ENCODE data around the gene TRPM8.

Gene TRPM8

DNA sequence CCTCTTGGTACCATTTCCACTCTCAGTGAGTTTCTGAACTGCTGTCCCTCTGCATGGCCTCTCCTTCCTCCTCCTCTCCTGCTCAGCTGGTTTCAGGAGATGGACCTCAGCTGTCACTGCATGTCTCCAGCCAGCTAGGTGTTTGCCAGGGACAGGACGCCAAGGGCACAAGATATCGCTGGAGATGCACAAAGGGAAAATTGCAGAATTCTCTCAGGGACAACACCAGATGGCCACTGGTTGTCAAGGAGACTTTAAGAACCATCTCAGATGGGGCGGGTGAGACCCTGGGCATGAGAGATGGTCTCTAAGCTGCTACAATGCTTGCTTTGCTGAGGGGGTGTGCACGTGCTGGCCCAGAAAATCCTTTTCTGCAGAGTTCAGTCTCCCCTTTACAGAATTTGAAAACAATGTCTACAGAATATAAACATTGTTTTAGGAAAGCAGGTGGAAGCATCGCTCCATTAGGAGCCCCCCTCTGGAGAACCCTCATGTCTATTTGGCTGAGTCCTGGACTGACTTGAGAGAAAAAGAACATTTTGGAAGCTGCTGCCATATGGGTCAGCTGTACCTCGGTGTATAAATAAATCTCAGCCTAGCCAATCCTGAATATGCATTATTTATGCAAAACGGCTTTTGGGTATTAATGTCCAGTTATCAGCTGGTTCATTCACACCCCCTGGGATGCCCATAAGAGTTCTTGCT lies 75.5 kb downstream of the TRPM8 start:
- no peak overlapping the region for H3K27ac ChIP-seq (ENCODE audit: low read length)
- TF ChIP-seq, protein P1, sequence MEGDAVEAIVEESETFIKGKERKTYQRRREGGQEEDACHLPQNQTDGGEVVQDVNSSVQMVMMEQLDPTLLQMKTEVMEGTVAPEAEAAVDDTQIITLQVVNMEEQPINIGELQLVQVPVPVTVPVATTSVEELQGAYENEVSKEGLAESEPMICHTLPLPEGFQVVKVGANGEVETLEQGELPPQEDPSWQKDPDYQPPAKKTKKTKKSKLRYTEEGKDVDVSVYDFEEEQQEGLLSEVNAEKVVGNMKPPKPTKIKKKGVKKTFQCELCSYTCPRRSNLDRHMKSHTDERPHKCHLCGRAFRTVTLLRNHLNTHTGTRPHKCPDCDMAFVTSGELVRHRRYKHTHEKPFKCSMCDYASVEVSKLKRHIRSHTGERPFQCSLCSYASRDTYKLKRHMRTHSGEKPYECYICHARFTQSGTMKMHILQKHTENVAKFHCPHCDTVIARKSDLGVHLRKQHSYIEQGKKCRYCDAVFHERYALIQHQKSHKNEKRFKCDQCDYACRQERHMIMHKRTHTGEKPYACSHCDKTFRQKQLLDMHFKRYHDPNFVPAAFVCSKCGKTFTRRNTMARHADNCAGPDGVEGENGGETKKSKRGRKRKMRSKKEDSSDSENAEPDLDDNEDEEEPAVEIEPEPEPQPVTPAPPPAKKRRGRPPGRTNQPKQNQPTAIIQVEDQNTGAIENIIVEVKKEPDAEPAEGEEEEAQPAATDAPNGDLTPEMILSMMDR (IDR thresholded peaks at IDR 0.05; ENCODE audit: borderline replicate concordance, extremely low read depth, low read length, poor library complexity, severe bottlenecking): no peak
- no peak for TF ChIP-seq EZH2 (IDR thresholded peaks at IDR 0.05; ENCODE audit: borderline replicate concordance, low read depth, low read length, severe bottlenecking)
- H2AFZ ChIP-seq (ENCODE audit: low read depth, low read length): no peak overlapping the region
- no peaks in the 10 kb centered on the region for H3K36me3 ChIP-seq (ENCODE audit: insufficient read depth, low read length)
- H4K20me1 ChIP-seq (ENCODE audit: insufficient read depth, low read length): no peaks in the 10 kb centered on the region
- DNase-seq (no peak), ATAC-seq (ENCODE audit: insufficient read depth, low read depth) (no peak)
- H3K9ac ChIP-seq (ENCODE audit: low read depth, low read length): no peak overlapping the region
- H3K4me2 ChIP-seq (ENCODE audit: insufficient read depth, low read length): no peak overlapping the region
- no peak overlapping the region for H3K4me3 ChIP-seq (ENCODE audit: low read depth in 1 of 2, low read length in 2 of 2)
- H3K27me3 ChIP-seq (ENCODE audit: insufficient read depth, low read length, poor library complexity): peaks cover 12% of the 10 kb centered on the region
- no peaks in the 10 kb centered on the region for H3K4me1 ChIP-seq (ENCODE audit: insufficient read depth, low read length)
- no peaks in the 10 kb centered on the region for H3K79me2 ChIP-seq (ENCODE audit: insufficient read depth, low read length)
- no peaks in the 10 kb centered on the region for H3K9me3 ChIP-seq (ENCODE audit: insufficient read depth, low read length, severe bottlenecking)

DNA sequence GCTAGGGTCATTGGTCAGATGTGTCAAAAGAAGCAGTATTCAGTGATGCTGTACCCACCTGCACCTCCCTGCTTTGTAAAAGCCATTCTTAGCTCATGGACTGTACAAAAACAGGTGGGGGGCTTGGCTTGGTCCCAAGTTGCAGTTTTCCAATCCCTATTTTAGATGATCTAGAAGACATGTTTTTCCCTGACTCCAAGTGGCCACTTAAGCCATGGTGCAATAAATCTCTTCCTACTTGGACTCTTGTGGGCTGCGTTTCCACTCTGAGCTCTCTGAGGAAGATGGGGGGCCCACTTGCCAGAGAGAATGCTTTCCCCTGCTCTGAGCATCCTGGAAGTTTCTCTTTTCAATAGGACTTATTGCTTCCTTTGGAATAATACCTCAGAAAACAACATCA lies 76.3 kb downstream of the TRPM8 start:
- H3K79me2 ChIP-seq (ENCODE audit: insufficient read depth, low read length): no peaks in the 10 kb centered on the region
- H3K27me3 ChIP-seq (ENCODE audit: insufficient read depth, low read length, poor library complexity): peaks cover 12% of the 10 kb centered on the region
- DNase-seq: no peak
- no peaks in the 10 kb centered on the region for H3K9me3 ChIP-seq (ENCODE audit: insufficient read depth, low read length, severe bottlenecking)
- TF ChIP-seq EZH2 (IDR thresholded peaks at IDR 0.05; ENCODE audit: borderline replicate concordance, low read depth, low read length, severe bottlenecking): no peak
- TF ChIP-seq, protein P1 (IDR thresholded peaks at IDR 0.05; ENCODE audit: borderline replicate concordance, extremely low read depth, low read length, poor library complexity, severe bottlenecking): no peak
- H3K4me2 ChIP-seq (ENCODE audit: insufficient read depth, low read length): no peak overlapping the region
- H3K4me3 ChIP-seq (ENCODE audit: low read depth in 1 of 2, low read length in 2 of 2): no peak overlapping the region
- H2AFZ ChIP-seq (ENCODE audit: low read depth, low read length): no peak overlapping the region
- H4K20me1 ChIP-seq (ENCODE audit: insufficient read depth, low read length): peaks cover 1% of the 10 kb centered on the region; the same call in 1 of the 2 replicates
- no peak overlapping the region for H3K9ac ChIP-seq (ENCODE audit: low read depth, low read length)
- no peaks in the 10 kb centered on the region for H3K36me3 ChIP-seq (ENCODE audit: insufficient read depth, low read length)
- no peak overlapping the region for H3K27ac ChIP-seq (ENCODE audit: low read length)
- no peaks in the 10 kb centered on the region for H3K4me1 ChIP-seq (ENCODE audit: insufficient read depth, low read length)
- no peak for ATAC-seq (ENCODE audit: insufficient read depth, low read depth)

DNA sequence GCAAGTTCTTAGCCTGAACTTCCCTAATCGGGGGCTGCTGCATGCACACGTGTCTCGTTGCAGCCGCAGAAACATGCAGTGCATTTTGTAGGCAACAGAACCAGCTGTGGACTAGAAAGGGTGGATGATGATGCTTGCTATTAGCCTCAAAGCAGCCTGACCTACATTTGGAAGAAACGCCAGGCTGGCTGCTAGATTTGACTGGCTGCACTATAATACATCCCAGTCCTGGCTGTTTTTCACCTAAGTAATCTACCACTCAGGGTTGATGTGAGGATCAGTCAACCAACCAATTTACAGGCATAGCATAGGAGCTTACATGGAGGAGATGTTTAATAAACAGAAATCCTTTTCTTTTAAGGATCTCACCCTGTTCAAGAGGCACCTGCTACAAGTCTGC lies 77.0 kb downstream of the TRPM8 start:
- Histone ChIP-seq H2AFZ (ENCODE audit: low read depth, low read length) (no peak overlapping the region), H3K4me2 (ENCODE audit: insufficient read depth, low read length) (no peak overlapping the region), H3K4me1 (ENCODE audit: insufficient read depth, low read length) (no peaks in the 10 kb centered on the region), H3K79me2 (ENCODE audit: insufficient read depth, low read length) (no peaks in the 10 kb centered on the region), H3K9me3 (ENCODE audit: insufficient read depth, low read length, severe bottlenecking) (no peaks in the 10 kb centered on the region), H3K36me3 (ENCODE audit: insufficient read depth, low read length) (no peaks in the 10 kb centered on the region), H3K9ac (ENCODE audit: low read depth, low read length) (no peak overlapping the region), H3K4me3 (ENCODE audit: low read depth in 1 of 2, low read length in 2 of 2) (no peak overlapping the region), H3K27me3 (ENCODE audit: insufficient read depth, low read length, poor library complexity) (peaks cover 12% of the 10 kb centered on the region), H3K27ac (ENCODE audit: low read length) (no peak overlapping the region), H4K20me1 (ENCODE audit: insufficient read depth, low read length) (peaks cover 2% of the 10 kb centered on the region; the same call in 1 of the 2 replicates)
- no peak for ATAC-seq (ENCODE audit: insufficient read depth, low read depth)
- DNase-seq: no peak
- TF ChIP-seq, protein P1 (IDR thresholded peaks at IDR 0.05; ENCODE audit: borderline replicate concordance, extremely low read depth, low read length, poor library complexity, severe bottlenecking): no peak
- no peak for TF ChIP-seq EZH2 (IDR thresholded peaks at IDR 0.05; ENCODE audit: borderline replicate concordance, low read depth, low read length, severe bottlenecking)

All from DND-41 (cell line).